LNCAP (cell line): ENCODE data around the gene TACSTD2.

Experiments used
- CTCF ChIP-seq: fragments of 450-650 bp; IDR thresholded peaks from 2 replicates; pipeline ENCODE4 v1.5.1; 2017; ENCODE audit warnings: mild to moderate bottlenecking

The TACSTD2 gene

GRCh38 chr1:58575551-58576324, 1.3 kb downstream of the TACSTD2 start:
- TF ChIP-seq CTCF = no peak

- TF ChIP-seq CTCF = no peak
These were observed 2.2 kb downstream of the TACSTD2 start for GRCh38 chr1:58574816-58575215.

GRCh38 chr1:58573705-58574591, 3.1 kb downstream of the TACSTD2 start:
- TF ChIP-seq CTCF = no peak

- no peak for TF ChIP-seq CTCF
These were observed 3.9 kb downstream of the TACSTD2 start for GRCh38 chr1:58573138-58573537.

GRCh38 chr1:58572690-58573089, 4.4 kb downstream of the TACSTD2 start:
- no peak for TF ChIP-seq CTCF

GRCh38 chr1:58571616-58572015, 5.4 kb downstream of the TACSTD2 start:
- TF ChIP-seq CTCF = no peak

GRCh38 chr1:58570817-58571216, 6.2 kb downstream of the TACSTD2 start:
- no peak for TF ChIP-seq CTCF
